Right cardiac atrium (tissue), 5 donors: Measurements from ENCODE around the gene MKI67. TPM values are rescaled to one million over a fixed set of nuclear protein-coding genes. Genes with fewer than 3 reads are reported as not detected.

Source experiments
- ATAC-seq, 2 donors: fragments of 200-7000 bp; cut with Tn5 transposase; one replicate each; pipeline versions ENCODE4 v1.8.0 to v1.9.1; 2020; ENCODE audit warnings: moderate library complexity in 2 of 2, mild to moderate bottlenecking in 1 of 2
- DNase-seq, 3 donors: peaks; one replicate each; pipeline ENCODE4 v3.0.0-alpha.2; 2020
- H3K27ac ChIP-seq: one replicate; pipeline ENCODE4 v1.5.1; 2013; ENCODE audit warnings: mild to moderate bottlenecking, low read length, control low read depth, moderate library complexity
- H3K27me3 ChIP-seq: one replicate; pipeline ENCODE4 v1.6.1; 2013; ENCODE audit not compliant: control insufficient read depth, insufficient read depth
- H3K4me1 ChIP-seq: one replicate; pipeline ENCODE4 v1.6.1; 2013; ENCODE audit warnings: low read length; ENCODE audit not compliant: control insufficient read depth, insufficient read depth
- H3K4me3 ChIP-seq: one replicate; pipeline ENCODE4 v1.5.1; 2013; ENCODE audit warnings: low read length, control low read depth
- H3K9me3 ChIP-seq: one replicate; pipeline ENCODE4 v1.6.1; 2013; ENCODE audit warnings: low read length; ENCODE audit not compliant: control insufficient read depth
- WGBS: extraction: QIAGEN DNeasy Blood & Tissue Kit; methylation state at CpG from one replicate; pipeline ENCODE4 v1.1.7; 2013; 5-methylcytosine and 5-hydroxymethylcytosine counted together
- intact Hi-C, 4 donors: fragments of 100-400 bp; cut with DNase I; formaldehyde crosslinking; loops; one replicate each; pipeline versions ENCODE4 v1.11.0 to v1.14.0; 2022 to 2023
- polyA plus RNA-seq: library from polyadenylated mRNA; stranded (reverse); fragments of 200-250 nt; gene quantifications from one replicate; pipeline ENCODE4 v1.2.3, GENCODE V29; 2013
- total RNA-seq, 4 donors: library from RNA; stranded (reverse); fragmentation: NEBNext Ultra II Directional; extraction: Animal tissue kit (Norgen Biotek cat#: 25700); gene quantifications; one replicate each; pipeline ENCODE4 v1.2.1, GENCODE V29; 2021
- donor health status: healthy with polysubstance abuse.
- donor health status: DM: no; HTN: yes; CAD: no.
- donor health status: DM: no; HTN: no; CAD: no.
- donor health status: DM: no; HTN: yes; CAD: no; lungs with severe emphysema.
- donor health status: DM: yes; HTN: yes; CAD: no.

Gene MKI67
- total and polyA plus RNA-seq, 5 donors: 0.05 to 4.9 (median 0.45) TPM

- Histone ChIP-seq H3K9me3 (no peaks in the 10 kb centered on the region), H3K27me3 (no peaks in the 10 kb centered on the region), H3K4me1 (no peaks in the 10 kb centered on the region), H3K4me3 (no peak overlapping the region), H3K27ac (no peak overlapping the region)
- no peak for ATAC-seq
- 99% methylated on average over 4 of the region's 4 CpGs for WGBS
- DNase-seq: no peak
- intact Hi-C loops: no loop called here
Measured at GRCh38 chr10:128105383-128105782, 20.8 kb downstream of the MKI67 start.

GRCh38 chr10:128103229-128103714 is 23.0 kb downstream of the MKI67 start:
- Histone ChIP-seq H3K27ac (no peak overlapping the region), H3K9me3 (no peaks in the 10 kb centered on the region), H3K27me3 (no peaks in the 10 kb centered on the region), H3K4me3 (no peak overlapping the region), H3K4me1 (no peaks in the 10 kb centered on the region)
- intact Hi-C loops: no loop called here
- DNase-seq: no peak
- 88% methylated on average over 8 of the region's 8 CpGs for WGBS
- ATAC-seq: no peak

- Histone ChIP-seq H3K27ac (no peak overlapping the region), H3K27me3 (no peaks in the 10 kb centered on the region), H3K4me1 (no peaks in the 10 kb centered on the region), H3K4me3 (no peak overlapping the region), H3K9me3 (no peaks in the 10 kb centered on the region)
- intact Hi-C loops: no loop called here
- ATAC-seq: peak; percentile 48 to 52
- DNase-seq: no peak
- 77% methylated on average over 19 of the region's 19 CpGs for WGBS
Measured at GRCh38 chr10:128102480-128103228, 23.6 kb downstream of the MKI67 start.

GRCh38 chr10:128101901-128102300 is 24.3 kb downstream of the MKI67 start:
- Histone ChIP-seq H3K4me3 (no peak overlapping the region), H3K4me1 (no peaks in the 10 kb centered on the region), H3K9me3 (no peaks in the 10 kb centered on the region), H3K27me3 (no peaks in the 10 kb centered on the region), H3K27ac (no peak overlapping the region)
- ATAC-seq (no peak), DNase-seq (no peak)
- WGBS: 70% methylated on average over 1 of the region's 1 CpG
- intact Hi-C loops: no loop called here

GRCh38 chr10:128099901-128100300 is 26.3 kb downstream of the MKI67 start:
- H3K27me3 ChIP-seq: no peaks in the 10 kb centered on the region
- no peak for ATAC-seq
- WGBS: 96% methylated on average over 10 of the region's 10 CpGs
- no peak overlapping the region for H3K4me3 ChIP-seq
- no peaks in the 10 kb centered on the region for H3K4me1 ChIP-seq
- no peak for DNase-seq
- intact Hi-C loops: no loop called here
- no peaks in the 10 kb centered on the region for H3K9me3 ChIP-seq
- H3K27ac ChIP-seq: no peak overlapping the region

- H3K27ac ChIP-seq: no peak overlapping the region
- no peak for ATAC-seq
- DNase-seq: no peak
- no peaks in the 10 kb centered on the region for H3K27me3 ChIP-seq
- no peaks in the 10 kb centered on the region for H3K4me1 ChIP-seq
- WGBS: 92% methylated on average over 10 of the region's 10 CpGs
- no peaks in the 10 kb centered on the region for H3K9me3 ChIP-seq
- no peak overlapping the region for H3K4me3 ChIP-seq
- intact Hi-C loops: no loop called here
Measured at GRCh38 chr10:128098631-128099030, 27.6 kb downstream of the MKI67 start.

- H3K9me3 ChIP-seq: no peaks in the 10 kb centered on the region
- no peak overlapping the region for H3K27ac ChIP-seq
- no peaks in the 10 kb centered on the region for H3K27me3 ChIP-seq
- DNase-seq (no peak), ATAC-seq (no peak)
- H3K4me3 ChIP-seq: no peak overlapping the region
- H3K4me1 ChIP-seq: no peaks in the 10 kb centered on the region
- WGBS: 78% methylated on average over 8 of the region's 8 CpGs
- intact Hi-C loops: no loop called here
Measured at GRCh38 chr10:128097783-128098182, 28.4 kb downstream of the MKI67 start.

- DNase-seq (no peak), ATAC-seq (no peak)
- Histone ChIP-seq H3K27ac (no peak overlapping the region), H3K4me3 (no peak overlapping the region), H3K4me1 (no peaks in the 10 kb centered on the region), H3K27me3 (no peaks in the 10 kb centered on the region), H3K9me3 (no peaks in the 10 kb centered on the region)
- WGBS: 84% methylated on average over 5 of the region's 5 CpGs
- intact Hi-C loops: no loop called here
Measured at GRCh38 chr10:128096486-128097199, 29.6 kb downstream of the MKI67 start.

- intact Hi-C loops: no loop called here
- Histone ChIP-seq H3K9me3 (no peaks in the 10 kb centered on the region), H3K27ac (no peak overlapping the region), H3K27me3 (no peaks in the 10 kb centered on the region), H3K4me3 (no peak overlapping the region), H3K4me1 (no peaks in the 10 kb centered on the region)
- no peak for ATAC-seq
- WGBS: 87% methylated on average over 11 of the region's 11 CpGs
- DNase-seq: no peak
Measured at GRCh38 chr10:128095753-128096469, 30.3 kb downstream of the MKI67 start.

- WGBS: 89% methylated on average over 11 of the region's 11 CpGs
- no peak overlapping the region for H3K27ac ChIP-seq
- no peak overlapping the region for H3K4me3 ChIP-seq
- H3K9me3 ChIP-seq: no peaks in the 10 kb centered on the region
- DNase-seq (no peak), ATAC-seq (no peak)
- no peaks in the 10 kb centered on the region for H3K4me1 ChIP-seq
- intact Hi-C loops: no loop called here
- H3K27me3 ChIP-seq: no peaks in the 10 kb centered on the region
Measured at GRCh38 chr10:128095027-128095752, 31.0 kb downstream of the MKI67 start.
